Stimulated activated naive B cell treated with anti-CD40 and anti-IgM and Interleukin-4, amounts not matched to agents 10 μg/mL and 1 μg/mL and 100 μg/mL, for 72 hours (primary cell): ENCODE results near the gene C1orf216.
"Not testable (repeated sequence)": the region's sequence is repeated elsewhere in the genome, so short reads cannot be mapped to it uniquely, and the experiment has no call there.

Experiments used
- ATAC-seq, 2 donors: fragments of 150-1000 bp; cut with Tn5 transposase; replicated peaks; 2 replicates each; pipeline ENCODE4 v1.10.0; 2021; ENCODE audit warnings: moderate library complexity in 1 of 2
- DNase-seq: peaks from one replicate; pipeline ENCODE4 v3.0.0; 2021
- H3K27ac Mint-ChIP-seq: one replicate; pipeline ENCODE4 v1.8.0; 2022; ENCODE audit warnings: mild to moderate bottlenecking, mixed read lengths
- H3K27me3 Mint-ChIP-seq, 2 donors: one replicate each; pipeline ENCODE4 v1.8.0; 2022; ENCODE audit warnings: mixed read lengths in 2 of 2
- H3K36me3 Mint-ChIP-seq, 2 donors: one replicate each; pipeline ENCODE4 v1.8.0; 2022; ENCODE audit warnings: mixed read lengths in 2 of 2, mild to moderate bottlenecking in 1 of 2
- H3K4me1 Mint-ChIP-seq, 2 donors: one replicate each; pipeline ENCODE4 v1.8.0; 2022; ENCODE audit warnings: mixed read lengths in 2 of 2, mild to moderate bottlenecking in 1 of 2
- H3K4me3 Mint-ChIP-seq, 2 donors: one replicate each; pipeline ENCODE4 v1.8.0; 2022; ENCODE audit warnings: mild to moderate bottlenecking in 2 of 2, mixed read lengths in 2 of 2, moderate library complexity in 1 of 2
- H3K9me3 Mint-ChIP-seq, 2 donors: one replicate each; pipeline ENCODE4 v1.8.0; 2022; ENCODE audit warnings: mixed read lengths in 2 of 2, mild to moderate bottlenecking in 1 of 2

The C1orf216 gene

GRCh38 chr1:35715568-35716002, 3.1 kb downstream of the C1orf216 start:
- Mint-ChIP-seq H3K36me3 (peaks cover 10 to 25% of the 10 kb centered on the region in 2 donors), H3K4me3 (peak overlapping the region; percentile 51 to 60), H3K4me1 (peaks cover 28 to 43% of the 10 kb centered on the region in 2 donors), H3K9me3 (no peaks in the 10 kb centered on the region), H3K27me3 (peaks cover 0 to 11% of the 10 kb centered on the region in 2 donors), H3K27ac (peak overlapping the region; percentile 57)
- DNase-seq (peak; percentile 60), ATAC-seq (peak; percentile 66 to 67)

- H3K36me3 Mint-ChIP-seq = peaks cover 10 to 28% of the 10 kb centered on the region in 2 donors
- H3K9me3 Mint-ChIP-seq = no peaks in the 10 kb centered on the region
- ATAC-seq (no peak), DNase-seq (no peak)
- peaks cover 28 to 43% of the 10 kb centered on the region in 2 donors for H3K4me1 Mint-ChIP-seq
- H3K4me3 Mint-ChIP-seq = no peak overlapping the region
- H3K27ac Mint-ChIP-seq = no peak overlapping the region
- H3K27me3 Mint-ChIP-seq = peaks cover 0 to 14% of the 10 kb centered on the region in 2 donors
Measured at GRCh38 chr1:35714921-35715567, 3.6 kb downstream of the C1orf216 start.

GRCh38 chr1:35711098-35711497, 7.6 kb downstream of the C1orf216 start:
- not testable (repeated sequence) for H3K27ac Mint-ChIP-seq, H3K9me3 Mint-ChIP-seq, H3K4me3 Mint-ChIP-seq, ATAC-seq, DNase-seq
- peaks cover 10 to 24% of the 10 kb centered on the region in 2 donors for H3K36me3 Mint-ChIP-seq
- peaks cover 33 to 39% of the 10 kb centered on the region in 2 donors for H3K27me3 Mint-ChIP-seq
- H3K4me1 Mint-ChIP-seq = peaks cover 23 to 34% of the 10 kb centered on the region in 2 donors

GRCh38 chr1:35708952-35709351, 9.7 kb downstream of the C1orf216 start:
- H3K27ac Mint-ChIP-seq = no peak overlapping the region
- peak overlapping the region; percentile 74 to 77 for H3K4me3 Mint-ChIP-seq
- DNase-seq = no peak
- peaks cover 15 to 18% of the 10 kb centered on the region in 2 donors for H3K4me1 Mint-ChIP-seq
- H3K36me3 Mint-ChIP-seq = peaks cover 0 to 8% of the 10 kb centered on the region in 2 donors
- no peaks in the 10 kb centered on the region for H3K9me3 Mint-ChIP-seq
- ATAC-seq = no peak
- peaks cover 43 to 52% of the 10 kb centered on the region in 2 donors for H3K27me3 Mint-ChIP-seq

- Mint-ChIP-seq H3K27ac (no peak overlapping the region), H3K36me3 (peaks cover 0 to 8% of the 10 kb centered on the region in 2 donors)
- no peak for DNase-seq
Measured at GRCh38 chr1:35708441-35708921, 10.2 kb downstream of the C1orf216 start.

GRCh38 chr1:35707601-35708440, 10.9 kb downstream of the C1orf216 start:
- H3K4me3 Mint-ChIP-seq = peak overlapping the region; percentile 74 to 77
- ATAC-seq = peak; percentile 56 to 61
- H3K27me3 Mint-ChIP-seq = peaks cover 45 to 57% of the 10 kb centered on the region in 2 donors
- H3K27ac Mint-ChIP-seq = no peak overlapping the region
- H3K9me3 Mint-ChIP-seq = no peaks in the 10 kb centered on the region
- peaks cover 0 to 8% of the 10 kb centered on the region in 2 donors for H3K36me3 Mint-ChIP-seq
- DNase-seq = no peak
- H3K4me1 Mint-ChIP-seq = peaks cover 15 to 18% of the 10 kb centered on the region in 2 donors

More at GRCh38 chr1:35708441-35708921, 10.2 kb downstream of the C1orf216 start:
- peak; percentile 55 for ATAC-seq
- Mint-ChIP-seq H3K4me3 (peak overlapping the region; percentile 74 to 77), H3K27me3 (peaks cover 43 to 52% of the 10 kb centered on the region in 2 donors), H3K9me3 (no peaks in the 10 kb centered on the region), H3K4me1 (peaks cover 15 to 18% of the 10 kb centered on the region in 2 donors)

- H3K27me3 Mint-ChIP-seq = peaks cover 52 to 63% of the 10 kb centered on the region in 2 donors
- H3K36me3 Mint-ChIP-seq = peaks cover 0 to 8% of the 10 kb centered on the region in 2 donors
- no peaks in the 10 kb centered on the region for H3K9me3 Mint-ChIP-seq
- H3K4me3 Mint-ChIP-seq = peak overlapping the region; percentile 69 to 70
- ATAC-seq = peak in 1 of 2 donors; percentile 7
- H3K27ac Mint-ChIP-seq = peak overlapping the region; percentile 11
- DNase-seq = no peak
- H3K4me1 Mint-ChIP-seq = peaks cover 15 to 18% of the 10 kb centered on the region in 2 donors
Measured at GRCh38 chr1:35706846-35707600, 11.7 kb downstream of the C1orf216 start.

- no peak for DNase-seq
Measured at GRCh38 chr1:35702508-35702907, 16.2 kb downstream of the C1orf216 start.

GRCh38 chr1:35699152-35699551, 19.5 kb downstream of the C1orf216 start:
- H3K27me3 Mint-ChIP-seq = peaks cover 45 to 55% of the 10 kb centered on the region in 2 donors
- not testable (repeated sequence) for H3K27ac Mint-ChIP-seq, H3K4me1 Mint-ChIP-seq, H3K9me3 Mint-ChIP-seq, H3K4me3 Mint-ChIP-seq, DNase-seq, H3K36me3 Mint-ChIP-seq, ATAC-seq

More at GRCh38 chr1:35702508-35702907, 16.2 kb downstream of the C1orf216 start:
- Mint-ChIP-seq H3K27me3 (peaks cover 56 to 73% of the 10 kb centered on the region in 2 donors), H3K4me1 (peaks cover 7 to 8% of the 10 kb centered on the region in 2 donors), H3K9me3 (peaks cover 0 to 2% of the 10 kb centered on the region in 2 donors), H3K27ac (no peak overlapping the region), H3K4me3 (no peak overlapping the region), H3K36me3 (no peaks in the 10 kb centered on the region)
- no peak for ATAC-seq

GRCh38 chr1:35692317-35692716, 26.4 kb downstream of the C1orf216 start:
- ATAC-seq (no peak), DNase-seq (no peak)
- Mint-ChIP-seq H3K36me3 (no peaks in the 10 kb centered on the region), H3K27me3 (peaks cover 24 to 40% of the 10 kb centered on the region in 2 donors), H3K4me3 (no peak overlapping the region), H3K27ac (no peak overlapping the region), H3K4me1 (no peaks in the 10 kb centered on the region), H3K9me3 (no peaks in the 10 kb centered on the region)

GRCh38 chr1:35691571-35692220, 27.0 kb downstream of the C1orf216 start:
- Mint-ChIP-seq H3K36me3 (no peaks in the 10 kb centered on the region), H3K9me3 (no peaks in the 10 kb centered on the region), H3K4me1 (no peaks in the 10 kb centered on the region), H3K4me3 (no peak overlapping the region), H3K27ac (no peak overlapping the region), H3K27me3 (peaks cover 24 to 40% of the 10 kb centered on the region in 2 donors)
- no peak for DNase-seq
- no peak for ATAC-seq

- ATAC-seq (no peak), DNase-seq (no peak)
- Mint-ChIP-seq H3K27ac (no peak overlapping the region), H3K36me3 (no peaks in the 10 kb centered on the region), H3K4me3 (no peak overlapping the region), H3K4me1 (no peaks in the 10 kb centered on the region), H3K27me3 (peaks cover 24 to 36% of the 10 kb centered on the region in 2 donors), H3K9me3 (no peaks in the 10 kb centered on the region)
Measured at GRCh38 chr1:35691080-35691479, 27.6 kb downstream of the C1orf216 start.

GRCh38 chr1:35690103-35690502, 28.6 kb downstream of the C1orf216 start:
- peaks cover 21 to 34% of the 10 kb centered on the region in 2 donors for H3K27me3 Mint-ChIP-seq
- H3K27ac Mint-ChIP-seq, H3K36me3 Mint-ChIP-seq, H3K9me3 Mint-ChIP-seq, H3K4me1 Mint-ChIP-seq, ATAC-seq, DNase-seq, H3K4me3 Mint-ChIP-seq: not testable (repeated sequence)
